H1 (cell line): ENCODE results near the gene FARSB. TPM values are rescaled to one million over a fixed set of nuclear protein-coding genes. Genes with fewer than 3 reads are reported as not detected.

Experiments used
- CTCF ChIA-PET: fragments of 300-600 bp; sonication (Branson Sonifier 250); formaldehyde crosslinking; loops from one replicate; lab custom pipeline; 2021; ENCODE audit not compliant: partially characterized antibody; lab: Charles Lee
- POLR2A ChIA-PET: fragments of 300-600 bp; sonication (Branson Sonifier 250); formaldehyde crosslinking; loops from one replicate; lab custom pipeline; 2021; ENCODE audit warnings: inconsistent platforms; ENCODE audit not compliant: partially characterized antibody; lab: Charles Lee
- DNase-seq, 2 experiments: peaks; one replicate each; pipeline versions ENCODE4 v3.0.0 to v3.0.0-alpha.2; 2010 to 2022; ENCODE audit warnings: low spot score in 2 of 2, low read depth in 1 of 2, mixed read lengths in 1 of 2
- FAIRE-seq: peaks from 2 replicates; lab custom pipeline; 2011; peaks lifted over from hg19 to GRCh38; lab: Jason Lieb, UNC
- H2AFZ ChIP-seq: 2 replicates; pipeline ENCODE4 v1.8.1; 2012; ENCODE audit warnings: low read length, inconsistent platforms
- H2AK5ac ChIP-seq: 2 replicates; pipeline ENCODE4 v1.6.1; 2013; ENCODE audit warnings: low read depth, low read length
- H2BK120ac ChIP-seq: replicated peaks from 2 replicates; pipeline ENCODE3; 2013; ENCODE audit warnings: low read depth, low read length, inconsistent platforms
- H2BK12ac ChIP-seq: 2 replicates; pipeline ENCODE4 v1.6.1; 2013; ENCODE audit warnings: low read depth, low read length
- H2BK15ac ChIP-seq: 2 replicates; pipeline ENCODE4 v1.6.1; 2013; ENCODE audit warnings: low read length
- H2BK20ac ChIP-seq: 2 replicates; pipeline ENCODE4 v1.6.1; 2013; ENCODE audit warnings: low read length
- H2BK5ac ChIP-seq: 2 replicates; pipeline ENCODE4 v1.6.1; 2013; ENCODE audit warnings: low read depth, low read length
- H3K14ac ChIP-seq: 2 replicates; pipeline ENCODE4 v1.6.1; 2013; ENCODE audit warnings: inconsistent platforms; ENCODE audit not compliant: insufficient read length
- H3K18ac ChIP-seq: 2 replicates; pipeline ENCODE4 v1.6.1; 2013; ENCODE audit warnings: low read length; ENCODE audit errors: extremely low read depth
- H3K23ac ChIP-seq: 2 replicates; pipeline ENCODE4 v1.6.1; 2013; ENCODE audit warnings: inconsistent platforms; ENCODE audit not compliant: insufficient read length
- H3K23me2 ChIP-seq: 2 replicates; pipeline ENCODE4 v1.6.1; 2013; ENCODE audit warnings: low read depth, low read length
- H3K27ac ChIP-seq: 2 replicates; pipeline ENCODE4 v1.6.1; 2011; ENCODE audit warnings: low read depth, low read length, inconsistent platforms
- H3K27me3 ChIP-seq, 4 experiments: replicated peaks in 1 of 4; 1 replicate in 1 of 4; 2 replicates in 3 of 4; pipeline versions ENCODE4 v1.6.1 to v1.8.1; 2011 to 2013; ENCODE audit warnings: low read length in 3 of 4, mild to moderate bottlenecking in 3 of 4, inconsistent platforms in 2 of 4, mixed read lengths in 2 of 4, moderate library complexity in 1 of 4; ENCODE audit not compliant: control insufficient read depth in 3 of 4, insufficient read depth in 3 of 4; ENCODE audit errors: extremely low read depth in 1 of 4
- H3K36me3 ChIP-seq, 4 experiments: 2 replicates each; pipeline versions ENCODE4 v1.6.1 to v1.8.1; 2011 to 2013; ENCODE audit warnings: mild to moderate bottlenecking in 4 of 4, low read length in 3 of 4, moderate library complexity in 2 of 4, control low read depth in 1 of 4, inconsistent platforms in 1 of 4; ENCODE audit not compliant: insufficient read depth in 4 of 4, control insufficient read depth in 2 of 4
- H3K4ac ChIP-seq: replicated peaks from 2 replicates; pipeline ENCODE3; 2013; ENCODE audit warnings: low read length, low read depth, mixed read lengths, inconsistent platforms; ENCODE audit not compliant: insufficient read length
- H3K4me1 ChIP-seq, 4 experiments: replicated peaks in 1 of 4; 1 replicate in 1 of 4; 2 replicates in 3 of 4; pipeline versions ENCODE4 v1.6.1 to v1.8.1; 2011 to 2013; ENCODE audit warnings: low read length in 3 of 4, inconsistent platforms in 2 of 4, mixed read lengths in 1 of 4; ENCODE audit not compliant: insufficient read depth in 4 of 4, control insufficient read depth in 3 of 4
- H3K4me2 ChIP-seq, 2 experiments: 2 replicates each; pipeline versions ENCODE4 v1.6.1 to v1.8.1; 2011 to 2013; ENCODE audit warnings: low read depth in 2 of 2, low read length in 2 of 2, control low read depth in 1 of 2, inconsistent platforms in 1 of 2, mild to moderate bottlenecking in 1 of 2; ENCODE audit not compliant: insufficient read depth in 1 of 2
- H3K4me3 ChIP-seq, 4 experiments: fragments of 200-600, 300-600 bp in 1 of 4; sonication (generic), shearing (Covaris generic), sonication (Bioruptor Twin) in 1 of 4; 2 replicates each; pipeline versions ENCODE4 v1.5.1 to v1.8.1; 2011 to 2016; ENCODE audit warnings: low read length in 4 of 4, low read depth in 3 of 4, control low read depth in 2 of 4, inconsistent platforms in 2 of 4, mild to moderate bottlenecking in 2 of 4, mixed read lengths in 1 of 4, moderate library complexity in 1 of 4; ENCODE audit not compliant: insufficient read depth in 2 of 4; ENCODE audit errors: extremely low read depth in 1 of 4
- H3K56ac ChIP-seq: replicated peaks from 2 replicates; pipeline ENCODE3; 2013; ENCODE audit warnings: low read depth, mild to moderate bottlenecking, mixed read lengths, low read length, inconsistent platforms; ENCODE audit not compliant: insufficient read length
- H3K79me1 ChIP-seq: 2 replicates; pipeline ENCODE4 v1.6.1; 2013; ENCODE audit warnings: low read depth, low read length, control low read depth
- H3K79me2 ChIP-seq, 2 experiments: 2 replicates each; pipeline versions ENCODE4 v1.6.1 to v1.8.1; 2012 to 2013; ENCODE audit warnings: low read length in 2 of 2, mild to moderate bottlenecking in 2 of 2, inconsistent platforms in 1 of 2; ENCODE audit not compliant: insufficient read depth in 2 of 2, control insufficient read depth in 1 of 2
- H3K9ac ChIP-seq, 4 experiments: replicated peaks in 1 of 4; 1 replicate in 1 of 4; 2 replicates in 3 of 4; pipeline versions ENCODE4 v1.6.1 to v1.8.1; 2011 to 2013; ENCODE audit warnings: low read depth in 3 of 4, low read length in 3 of 4, control low read depth in 2 of 4, mild to moderate bottlenecking in 2 of 4, moderate library complexity in 2 of 4, inconsistent platforms in 1 of 4; ENCODE audit errors: extremely low read depth in 1 of 4
- H3K9me3 ChIP-seq, 2 experiments: 2 replicates each; pipeline versions ENCODE4 v1.6.1 to v1.8.1; 2012 to 2013; ENCODE audit warnings: mild to moderate bottlenecking in 2 of 2, moderate library complexity in 2 of 2, control low read depth in 1 of 2, inconsistent platforms in 1 of 2, low read depth in 1 of 2, low read length in 1 of 2, mixed read lengths in 1 of 2; ENCODE audit not compliant: insufficient read depth in 2 of 2
- H4K20me1 ChIP-seq, 2 experiments: replicated peaks in 1 of 2; 2 replicates each; pipeline versions ENCODE3 to v1.8.1; 2011 to 2013; ENCODE audit warnings: inconsistent platforms in 2 of 2, low read length in 2 of 2, mild to moderate bottlenecking in 1 of 2; ENCODE audit not compliant: insufficient read depth in 2 of 2, control insufficient read depth in 1 of 2
- H4K5ac ChIP-seq: 2 replicates; pipeline ENCODE4 v1.6.1; 2013; ENCODE audit warnings: low read length, low read depth, mixed read lengths, inconsistent platforms; ENCODE audit not compliant: insufficient read length
- H4K8ac ChIP-seq: 2 replicates; pipeline ENCODE4 v1.8.0; 2013; ENCODE audit warnings: mild to moderate bottlenecking, moderate library complexity, low read length, inconsistent platforms; ENCODE audit not compliant: insufficient read depth; ENCODE audit errors: extremely low read depth
- H4K91ac ChIP-seq: replicated peaks from 2 replicates; pipeline ENCODE3; 2013; ENCODE audit warnings: low read length, mixed read lengths, inconsistent platforms; ENCODE audit not compliant: insufficient read length
- JUND ChIP-seq: IDR thresholded peaks from 2 replicates; pipeline ENCODE4 v1.6.1; 2011; ENCODE audit warnings: mild to moderate bottlenecking, improper control_type of control experiment, low read length
- POU5F1 ChIP-seq: IDR thresholded peaks from 2 replicates; pipeline ENCODE4 v1.6.1; 2011; ENCODE audit warnings: low read depth, mild to moderate bottlenecking, low read length, moderate library complexity
- RFX5 ChIP-seq: IDR thresholded peaks from 2 replicates; pipeline ENCODE4 v1.6.1; 2011; ENCODE audit warnings: low read depth, low read length, improper control_type of control experiment, borderline replicate concordance
- WGBS, 2 experiments: shearing (Covaris generic) in 1 of 2; methylation state at CpG; one replicate each; pipeline versions ENCODE4 v1.1.6 to v1.1.7; 2013 to 2015; ENCODE audit warnings: low lambda C conversion rate in 2 of 2, mixed read lengths in 2 of 2, inconsistent platforms in 1 of 2, low coverage in 1 of 2, missing lambda C conversion rate in 1 of 2; ENCODE audit not compliant: insufficient replicate concordance in 2 of 2, insufficient coverage in 1 of 2, insufficient read length in 1 of 2; ENCODE audit errors: extremely low coverage in 1 of 2, missing lambda C conversion rate in 1 of 2; 5-methylcytosine and 5-hydroxymethylcytosine counted together
- polyA plus RNA-seq, 7 experiments: library from polyadenylated mRNA; depleted of rRNA in 3 of 7; stranded (reverse) in 5 of 7; unstranded in 2 of 7; fragments of >200 nt in 5 of 7; fragments of 200-250 nt in 2 of 7; gene quantifications; 1 replicate in 5 of 7; 2 replicates in 1 of 7; 4 replicates in 1 of 7; pipeline versions ENCODE4 v1.2.1 to v1.2.3, GENCODE V29; 2011 to 2013; ENCODE audit warnings: missing spikeins in 2 of 7, mixed read lengths in 2 of 7
- total RNA-seq: library from RNA; stranded (reverse); fragmentation: NEBNext Ultra II Directional; extraction: Animal tissue kit (Norgen Biotek cat#: 25700); gene quantifications from 2 replicates; pipeline ENCODE4 v1.2.1, GENCODE V29; 2021

FARSB gene
- total and polyA plus RNA-seq, 2 of the 8 experiments (the other 6 are each of a cell fraction or from before 2014, with no cell fraction given), result 21.0 to 37.9 TPM

- H2BK5ac ChIP-seq, result no peak overlapping the region
- H2AFZ ChIP-seq, result no peak overlapping the region
- H3K9ac ChIP-seq, result no peak overlapping the region
- H2BK20ac ChIP-seq, result no peak overlapping the region
- ChIA-PET CTCF (interaction anchor here (0.7 to 1.0 kb wide), 2 partner anchors 73 to 122 kb away, joined by 3 read pairs; no protein-coding TSS in a partner anchor), POLR2A (no interaction called here)
- no peaks in the 10 kb centered on the region for H3K27me3 ChIP-seq
- H2BK15ac ChIP-seq, result no peak overlapping the region
- no peak for TF ChIP-seq RFX5
- no peak for TF ChIP-seq POU5F1
- TF ChIP-seq JUND, result no peak
- H3K14ac ChIP-seq, result no peak overlapping the region
- H3K4ac ChIP-seq, result no peak overlapping the region
- no peak overlapping the region for H3K56ac ChIP-seq
- H4K91ac ChIP-seq, result no peak overlapping the region
- H3K23ac ChIP-seq, result no peak overlapping the region
- H3K4me2 ChIP-seq, result no peak overlapping the region
- H3K4me1 ChIP-seq, result peaks cover 0 to 2% (median 0%) of the 10 kb centered on the region in 4 experiments; a peak in 2 of 7 replicates
- no peak overlapping the region for H4K5ac ChIP-seq
- H3K36me3 ChIP-seq, result no peaks in the 10 kb centered on the region
- H2AK5ac ChIP-seq, result no peak overlapping the region
- no peak overlapping the region for H2BK120ac ChIP-seq
- H2BK12ac ChIP-seq, result no peak overlapping the region
- DNase-seq (no peak), FAIRE-seq (no peak)
- no peaks in the 10 kb centered on the region for H4K20me1 ChIP-seq
- 91% methylated on average over 5 of the region's 5 CpGs; no CpG with 5 or more reads in 1 of the 2 experiments for WGBS, 2 experiments
- H3K79me2 ChIP-seq, result no peaks in the 10 kb centered on the region
- H3K27ac ChIP-seq, result no peak overlapping the region
- H3K79me1 ChIP-seq, result no peaks in the 10 kb centered on the region
- no peak overlapping the region for H3K4me3 ChIP-seq
- H3K23me2 ChIP-seq, result no peaks in the 10 kb centered on the region
- H3K18ac ChIP-seq, result no peak overlapping the region
- no peak overlapping the region; the same call in 1 of the 2 replicates for H4K8ac ChIP-seq
- H3K9me3 ChIP-seq, result no peaks in the 10 kb centered on the region
These were observed 123.6 kb downstream of the FARSB start for GRCh38 chr2:222532315-222532714.
